ENCODE measurements around the gene SPATA32. TPM values are rescaled to one million over a fixed set of nuclear protein-coding genes. Genes with fewer than 3 reads are reported as not detected.

The SPATA32 gene
- total RNA-seq, 1 experiment from 2014 or later = 0.81 TPM

GRCh38 chr17:45288825-45289224 is 26.9 kb upstream of the SPATA32 start:
- no peaks in the 10 kb centered on the region; the same call in 1 of the 2 replicates for H3K79me2 ChIP-seq (ENCODE audit: insufficient read depth, low read length)
- no peak overlapping the region for H4K5ac ChIP-seq (ENCODE audit: insufficient read length, low read depth, low read length)
- H3K4ac ChIP-seq (ENCODE audit: low read depth, low read length) = no peak overlapping the region
- H2BK20ac ChIP-seq (ENCODE audit: low read depth, low read length, poor library complexity, severe bottlenecking) = no peak overlapping the region
- no peak overlapping the region for H3K4me2 ChIP-seq (ENCODE audit: insufficient read depth, insufficient read length, low read length)
- H3K9me3 ChIP-seq (ENCODE audit: control insufficient read depth, low read depth, low read length) = no peaks in the 10 kb centered on the region
- H3K9ac ChIP-seq (ENCODE audit: extremely low read depth, insufficient read length, low read length) = no peak overlapping the region
- H2BK5ac ChIP-seq (ENCODE audit: insufficient read length, low read length) = no peak overlapping the region
- H2AK5ac ChIP-seq (ENCODE audit: insufficient read length, low read length) = no peak overlapping the region
- H3K4me1 ChIP-seq (ENCODE audit: insufficient read depth, low read length) = no peaks in the 10 kb centered on the region; the same call in 1 of the 2 replicates
- H4K20me1 ChIP-seq (ENCODE audit: control insufficient read depth, insufficient read depth, insufficient read length) = no peaks in the 10 kb centered on the region
- no peak overlapping the region for H2AFZ ChIP-seq (ENCODE audit: low read length)
- H3T11ph ChIP-seq (ENCODE audit: low read length) = no peak overlapping the region
- H3K23me2 ChIP-seq (ENCODE audit: insufficient read length, low read depth, low read length, poor library complexity, severe bottlenecking) = no peaks in the 10 kb centered on the region
- H3K36me3 Mint-ChIP-seq (ENCODE audit: insufficient read depth in 1 of 3, low read depth in 3 of 3) = peaks cover 12 to 45% (median 44%) of the 10 kb centered on the region in 3 experiments; a peak in 6 of 7 replicates
- no peak overlapping the region for H2BK12ac ChIP-seq (ENCODE audit: insufficient read length, low read depth, low read length)
- H4K8ac ChIP-seq (replicated peaks; ENCODE audit: insufficient read length, low read depth, low read length) = no peak overlapping the region
- WGBS (ENCODE audit: extremely low coverage, insufficient read length, low lambda C conversion rate) = no CpG with 5 or more reads among the region's 10 CpGs
- H3K18ac ChIP-seq (ENCODE audit: insufficient read length, low read depth, low read length) = no peak overlapping the region
- H3K27me3 Mint-ChIP-seq (ENCODE audit: low read depth) = no peaks in the 10 kb centered on the region
- no peak for TF ChIP-seq CTCF (conservative IDR thresholded peaks at IDR 0.05)
- no peaks in the 10 kb centered on the region for H3K27me3 ChIP-seq (ENCODE audit: insufficient read depth, low read length)
- H3K79me1 ChIP-seq (ENCODE audit: insufficient read depth, low read depth, low read length, poor library complexity, severe bottlenecking) = no peaks in the 10 kb centered on the region
- H3K27ac ChIP-seq (ENCODE audit: insufficient read length, low read depth, low read length) = no peak overlapping the region
- no peak overlapping the region for H3K23ac ChIP-seq (ENCODE audit: insufficient read length, low read depth, low read length)
- peak overlapping the region in 2 of 3 experiments; percentile 76 to 81; a peak in 3 of 7 replicates for H3K27ac Mint-ChIP-seq
- H2BK120ac ChIP-seq (ENCODE audit: low read depth, low read length, poor library complexity, severe bottlenecking) = no peak overlapping the region
- no peak overlapping the region for H3K56ac ChIP-seq (ENCODE audit: insufficient read length, low read depth, low read length)
- H3K9me3 Mint-ChIP-seq = no peaks in the 10 kb centered on the region
- no peak overlapping the region for H4K91ac ChIP-seq (ENCODE audit: insufficient read length, low read depth, low read length)
- no peak for DNase-seq
- peaks cover 9 to 10% of the 10 kb centered on the region in 2 experiments for H3K4me1 Mint-ChIP-seq
- no peak overlapping the region for H3K14ac ChIP-seq (ENCODE audit: insufficient read depth, low read length)
- no peak overlapping the region for H2BK15ac ChIP-seq (ENCODE audit: low read depth, low read length)
- no peak overlapping the region for H3K4me3 Mint-ChIP-seq
